ENCODE measurements around the gene MSANTD7.
"Not testable (repeated sequence)": the region's sequence is repeated elsewhere in the genome, so short reads cannot be mapped to it uniquely, and the experiment has no call there.

MSANTD7 gene, protein sequence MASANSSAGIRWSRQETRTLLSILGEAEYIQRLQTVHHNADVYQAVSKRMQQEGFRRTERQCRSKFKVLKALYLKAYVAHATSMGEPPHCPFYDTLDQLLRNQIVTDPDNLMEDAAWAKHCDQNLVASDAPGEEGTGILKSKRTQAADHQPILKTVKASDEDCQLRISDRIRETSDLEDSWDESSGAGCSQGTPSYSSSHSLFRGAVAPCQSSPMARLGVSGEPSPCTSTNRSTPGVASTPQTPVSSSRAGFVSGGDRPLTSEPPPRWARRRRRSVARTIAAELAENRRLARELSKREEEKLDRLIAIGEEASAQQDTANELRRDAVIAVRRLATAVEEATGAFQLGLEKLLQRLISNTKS

DNA sequence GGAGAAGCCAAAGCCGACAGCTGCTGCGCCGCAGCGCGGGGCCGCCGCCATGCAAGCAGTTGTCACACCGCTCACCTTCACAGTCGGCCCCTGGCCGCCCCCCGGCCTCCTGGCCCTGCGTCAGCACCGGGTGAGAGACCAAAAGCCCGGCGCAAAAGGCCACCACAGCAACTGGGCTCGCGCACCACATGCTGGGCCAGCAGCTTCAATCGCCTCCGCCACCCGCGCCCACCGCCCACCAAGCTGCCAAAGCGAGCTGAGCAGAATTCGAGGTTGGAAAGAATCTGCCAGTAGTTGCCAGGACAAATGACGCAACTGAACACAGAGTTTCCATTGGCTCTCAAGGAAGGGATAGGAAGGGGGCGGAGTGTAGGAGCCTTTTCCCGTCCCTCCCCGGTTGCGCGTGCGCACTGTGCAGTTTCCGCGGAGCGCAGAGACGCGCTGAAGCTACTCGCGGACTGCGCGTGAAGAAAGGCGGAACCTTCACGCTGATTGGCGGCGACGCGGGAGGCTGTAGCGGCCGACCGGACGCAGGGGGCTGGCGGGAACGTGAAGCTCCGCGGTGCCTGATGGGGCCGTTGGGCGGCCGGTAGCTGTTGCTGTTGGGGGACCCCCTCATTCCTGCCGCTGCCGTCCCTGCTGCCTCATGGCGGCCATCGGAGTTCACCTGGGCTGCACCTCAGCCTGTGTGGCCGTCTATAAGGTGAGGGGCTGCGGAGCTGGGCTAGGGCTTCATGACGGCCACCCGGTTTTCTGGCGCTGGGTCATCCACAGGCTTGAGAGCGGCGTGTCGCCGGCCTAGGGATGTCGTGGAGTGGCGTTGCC lies at the start of gene MSANTD7, which contains the start of the genes CDNF and HSPA14:
Gene MSANTD7 (plus strand): TSS at position 550 of the 825 bp plus-strand sequence. CDS start 3,979 bp downstream, outside the sequence.
Gene CDNF (minus strand): TSS at position 281 of the 825 bp plus-strand sequence. CDS start 91 bp downstream, at position 190.
Gene HSPA14 (plus strand): TSS at position 550 of the 825 bp plus-strand sequence. CDS start 97 bp downstream, at position 647.
- DNase-seq, result peak; percentile 98 to 100 (median 99)
- intact Hi-C loops (cut with DNase I), result loop anchor here (2.0 to 5.0 kb wide), 3 partner anchors 41 to 341 kb away; partner anchors contain the start of gene SUV39H2

DNA sequence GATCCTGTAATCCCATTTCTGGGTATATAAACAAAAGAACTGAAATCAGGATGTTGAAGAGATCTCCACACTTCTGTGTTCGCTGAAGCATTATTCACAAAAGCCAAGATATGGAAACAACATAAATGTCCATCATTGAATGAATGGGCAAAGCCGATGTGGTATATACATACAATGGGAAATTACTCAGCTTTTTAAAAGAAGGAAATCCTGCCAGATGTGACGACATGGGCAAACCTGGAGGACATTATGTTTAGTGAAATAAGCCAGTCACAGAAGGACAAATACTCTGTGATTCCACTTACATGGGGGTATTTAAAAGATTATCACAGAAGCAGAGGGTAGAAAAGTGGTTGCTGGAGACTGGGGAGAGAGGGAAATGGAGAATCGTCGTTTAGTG lies 39.5 kb upstream of the MSANTD7 start:
- DNase-seq, result no peak
- intact Hi-C loops (cut with DNase I), result no loop called here

DNA sequence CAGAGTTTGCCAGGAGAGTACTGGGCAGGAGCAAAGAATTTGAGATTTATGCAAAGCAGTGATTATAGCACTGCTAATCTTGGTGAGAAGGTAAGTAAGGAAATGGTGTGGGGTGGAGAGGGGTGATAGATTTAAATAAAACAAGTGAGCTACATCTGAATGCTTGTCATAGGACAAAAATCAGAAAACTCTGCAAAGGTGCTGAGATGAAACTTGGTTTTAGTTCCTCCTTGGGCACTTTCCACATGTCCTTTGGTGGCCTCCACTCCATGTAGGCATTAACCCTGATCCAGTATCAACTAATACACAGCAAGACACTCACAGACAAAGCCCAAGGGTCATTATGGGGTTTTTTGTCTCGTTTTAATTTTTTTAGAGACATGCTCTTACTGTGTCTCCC lies 37.7 kb upstream of the MSANTD7 start:
- intact Hi-C loops (cut with DNase I), result no loop called here
- no peak for DNase-seq

DNA sequence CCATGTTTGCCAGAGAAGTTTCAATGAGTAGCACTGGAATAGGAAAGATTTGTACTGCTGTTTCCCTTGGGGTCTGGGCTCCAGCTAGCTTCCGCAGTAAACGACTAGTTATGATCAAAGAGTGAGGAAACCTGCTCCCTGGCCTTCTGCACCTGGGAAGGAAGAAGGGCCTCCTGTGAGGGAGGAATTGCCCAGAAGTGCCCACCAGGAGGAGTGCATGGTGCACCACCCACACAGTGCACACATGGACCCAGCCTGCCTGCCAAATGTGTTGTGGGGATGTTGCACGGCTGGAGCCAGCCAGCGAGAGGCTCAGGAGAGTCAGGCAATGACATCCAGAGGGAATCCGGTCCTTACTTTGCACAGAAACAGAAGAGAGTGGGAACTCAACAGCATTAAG lies 36.4 kb upstream of the MSANTD7 start:
- intact Hi-C loops (cut with DNase I), result no loop called here
- no peak for DNase-seq

DNA sequence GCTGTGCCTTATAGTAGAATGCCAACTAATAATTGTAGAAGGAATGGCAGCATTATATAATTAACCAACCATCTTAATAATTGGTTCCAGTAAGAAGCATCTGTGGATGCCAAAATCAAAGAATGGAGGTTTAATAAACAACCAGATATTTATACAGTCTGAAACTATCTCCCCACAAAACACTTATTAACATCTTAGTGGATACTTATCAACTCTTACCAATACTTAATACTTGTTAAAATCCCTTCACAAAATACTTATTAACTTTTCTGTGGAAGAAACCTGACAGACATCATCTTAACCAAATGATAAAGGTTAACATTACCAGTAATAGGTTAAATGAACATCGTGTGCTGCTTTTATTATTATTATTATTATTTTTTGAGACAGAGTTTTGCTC lies 34.3 kb upstream of the MSANTD7 start:
- intact Hi-C loops (cut with DNase I), result no loop called here
- no peak for DNase-seq

DNA sequence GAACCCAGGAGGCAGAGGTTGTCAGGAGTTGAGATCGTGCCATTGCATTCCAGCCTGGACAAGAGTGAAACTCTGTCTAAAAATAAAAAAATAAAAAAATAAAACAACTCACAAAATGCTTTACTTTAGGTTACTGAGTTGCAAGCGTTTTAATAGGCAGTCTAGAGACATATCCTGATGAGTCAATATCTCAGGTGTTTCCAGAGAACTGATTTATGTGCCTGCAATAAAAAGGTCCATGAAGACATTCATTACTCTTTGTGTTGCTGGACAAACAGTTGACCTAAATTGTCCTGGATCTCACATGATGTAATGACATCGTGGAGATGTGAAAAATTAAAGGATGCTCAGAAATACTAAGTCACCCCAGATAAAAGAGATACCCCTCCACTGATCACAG lies 31.8 kb upstream of the MSANTD7 start:
- DNase-seq, result no peak
- intact Hi-C loops (cut with DNase I), result no loop called here

DNA sequence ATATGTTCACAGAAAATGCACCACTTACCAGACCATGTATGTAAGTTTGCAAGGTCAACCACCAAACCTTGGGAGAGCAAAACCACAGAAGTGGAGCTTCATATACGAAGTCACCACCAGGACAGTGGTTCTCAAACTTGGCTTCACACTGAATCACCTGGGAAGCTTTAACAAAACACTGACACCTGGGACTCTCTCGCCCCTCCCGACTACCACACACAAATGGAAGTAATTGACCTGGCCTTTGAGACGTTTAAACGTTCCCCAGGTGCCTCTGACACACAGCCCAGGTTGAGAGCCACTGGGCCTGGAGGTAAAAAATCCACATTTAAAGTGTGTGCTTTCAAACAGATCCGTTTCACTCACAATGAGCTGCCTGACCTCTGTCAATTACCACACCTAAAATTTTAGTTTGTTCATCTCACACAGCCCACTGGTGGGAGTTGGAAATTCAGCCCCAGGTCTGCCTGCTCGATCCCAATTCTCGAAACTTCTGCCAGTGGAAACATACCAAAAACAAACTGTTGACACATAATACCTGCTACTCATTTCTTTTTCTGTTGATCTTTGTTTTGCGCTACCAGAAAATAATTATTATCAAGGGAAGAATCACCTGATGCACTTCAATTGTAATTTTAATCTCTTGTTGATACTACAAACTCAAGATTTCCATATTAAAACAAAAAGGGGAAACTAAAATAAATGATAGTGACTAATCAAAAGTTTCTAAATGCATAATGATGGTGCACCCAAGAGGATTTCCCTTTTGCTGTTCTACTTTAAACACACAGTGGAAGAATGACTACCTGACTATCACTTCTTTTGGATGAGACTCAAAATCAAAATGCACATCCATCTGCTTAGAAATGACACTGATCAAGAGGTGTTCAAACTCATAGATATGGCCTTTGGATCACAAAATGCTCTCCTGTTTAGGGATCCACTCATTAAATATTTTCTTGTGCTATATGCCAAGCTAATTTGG lies 26.8 kb upstream of the MSANTD7 start:
- intact Hi-C loops (cut with DNase I), result no loop called here
- no peak for DNase-seq

DNA sequence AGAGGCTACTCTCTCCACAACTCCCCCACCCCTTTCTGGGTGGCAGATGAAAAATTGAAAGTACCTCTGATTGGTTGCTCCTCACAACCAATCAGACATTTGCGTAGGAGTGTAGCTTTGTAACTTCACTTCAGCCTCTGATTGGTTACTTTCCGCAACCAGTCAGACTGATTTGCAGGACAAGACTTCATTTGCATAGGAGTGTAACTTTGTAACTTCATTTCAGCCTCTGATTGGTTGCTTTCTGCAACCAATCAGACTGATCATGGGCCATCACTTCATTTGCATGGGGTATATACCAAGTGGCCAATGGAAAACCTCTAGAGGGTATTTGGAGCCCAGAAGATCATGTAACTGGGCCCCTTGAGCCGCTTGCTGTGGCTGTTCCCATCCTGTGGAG lies 25.8 kb upstream of the MSANTD7 start:
- no peak for DNase-seq
- intact Hi-C loops (cut with DNase I), result no loop called here

DNA sequence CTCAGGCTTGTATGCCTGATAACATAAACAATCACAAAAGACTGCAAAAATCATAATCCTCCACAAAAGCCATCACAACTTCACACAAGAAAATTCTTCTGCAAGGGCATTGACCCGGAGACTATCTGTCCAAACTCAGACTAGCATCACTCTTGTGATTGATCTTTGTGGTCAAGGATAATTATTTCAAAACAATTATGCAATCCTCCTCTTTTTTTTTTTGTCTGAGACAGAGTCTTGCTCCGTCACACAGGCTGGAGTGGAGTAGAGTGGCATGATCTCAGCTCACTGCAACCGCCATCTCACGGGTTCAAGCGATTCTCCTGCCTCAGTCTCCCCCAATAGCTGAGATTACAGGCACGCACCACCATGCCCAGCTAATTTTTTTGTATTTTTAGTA lies 22.4 kb upstream of the MSANTD7 start:
- intact Hi-C loops (cut with DNase I), result no loop called here
- no peak for DNase-seq

DNA sequence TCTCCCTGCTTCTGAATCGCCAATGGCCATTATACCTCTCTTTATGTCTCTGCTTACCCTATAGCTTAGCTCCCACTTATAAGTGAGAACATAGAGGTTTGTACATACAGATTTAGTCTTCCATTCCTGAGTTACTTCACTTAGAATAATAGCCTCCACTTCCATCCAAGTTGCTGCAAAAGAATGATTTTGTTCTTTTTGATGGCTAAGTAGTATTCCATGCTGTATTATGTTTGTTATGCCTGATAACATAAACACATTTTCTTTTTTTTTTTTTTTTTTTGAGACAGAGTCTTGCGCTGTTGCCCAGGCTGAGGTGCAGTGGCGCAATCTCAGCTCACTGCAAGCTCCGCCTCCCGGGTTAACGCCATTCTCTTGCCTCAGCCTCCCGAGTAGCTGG lies 21.4 kb upstream of the MSANTD7 start:
- intact Hi-C loops (cut with DNase I); DNase-seq: not testable (repeated sequence)

DNA sequence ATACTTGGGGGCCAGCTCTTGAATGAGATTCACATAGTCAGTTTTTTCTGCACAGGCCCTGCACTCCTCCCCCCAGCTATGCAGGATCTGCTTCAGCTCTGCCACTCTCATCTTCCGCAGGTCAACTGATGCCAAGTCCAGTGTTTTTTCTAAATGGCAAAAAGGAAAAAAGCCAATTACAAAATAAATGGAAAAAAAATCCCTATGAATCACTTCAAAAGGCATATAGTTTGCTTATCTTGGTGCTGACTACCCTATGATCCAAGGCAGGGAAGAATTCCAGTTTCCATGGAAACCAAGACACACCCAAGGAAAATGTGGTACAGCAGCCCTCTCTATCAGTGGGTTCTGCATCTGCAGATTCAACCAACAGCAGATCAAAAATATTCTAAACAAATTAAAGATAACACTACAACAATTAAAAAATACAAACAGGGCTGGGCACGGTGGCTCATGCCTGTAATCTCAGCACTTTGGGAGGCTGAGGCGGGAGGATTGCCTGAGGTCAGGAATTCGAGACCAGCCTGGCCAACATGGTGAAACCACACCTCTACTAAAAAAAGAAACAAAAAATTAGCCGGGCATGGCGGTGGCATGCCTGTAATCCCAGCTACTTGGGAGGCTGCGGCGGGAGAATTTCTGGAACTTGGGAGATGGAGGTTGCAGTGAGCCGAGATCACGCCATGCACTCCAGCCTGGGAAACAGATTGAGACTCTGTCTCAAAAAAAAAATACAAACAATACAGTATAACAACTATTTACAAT lies 17.9 kb upstream of the MSANTD7 start:
- intact Hi-C loops (cut with DNase I), result loop anchor here (5.0 kb wide), 1 partner anchor 623 kb away; no protein-coding TSS in a partner anchor
- DNase-seq, result no peak

DNA sequence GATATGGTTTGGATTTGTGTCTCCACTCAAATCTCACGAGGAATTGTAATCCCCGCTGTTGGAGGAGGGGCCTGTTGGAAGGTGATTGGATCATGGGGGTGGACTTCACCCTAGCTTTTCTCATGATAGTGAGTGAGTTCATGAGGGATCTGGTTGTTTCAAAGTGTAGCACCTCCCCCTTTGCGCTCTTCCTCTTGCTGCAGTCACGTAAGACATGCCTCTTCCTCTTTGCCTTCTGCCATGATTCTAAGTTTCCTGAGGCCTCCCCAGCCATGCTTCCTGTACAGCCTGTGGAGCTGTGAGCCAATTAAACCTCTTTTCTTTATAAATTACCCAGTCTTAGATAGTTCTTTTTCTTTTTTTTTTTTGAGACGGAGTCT lies 17.3 kb upstream of the MSANTD7 start:
- no peak for DNase-seq
- intact Hi-C loops (cut with DNase I), result loop anchor here (5.0 kb wide), 1 partner anchor 623 kb away; no protein-coding TSS in a partner anchor

DNA sequence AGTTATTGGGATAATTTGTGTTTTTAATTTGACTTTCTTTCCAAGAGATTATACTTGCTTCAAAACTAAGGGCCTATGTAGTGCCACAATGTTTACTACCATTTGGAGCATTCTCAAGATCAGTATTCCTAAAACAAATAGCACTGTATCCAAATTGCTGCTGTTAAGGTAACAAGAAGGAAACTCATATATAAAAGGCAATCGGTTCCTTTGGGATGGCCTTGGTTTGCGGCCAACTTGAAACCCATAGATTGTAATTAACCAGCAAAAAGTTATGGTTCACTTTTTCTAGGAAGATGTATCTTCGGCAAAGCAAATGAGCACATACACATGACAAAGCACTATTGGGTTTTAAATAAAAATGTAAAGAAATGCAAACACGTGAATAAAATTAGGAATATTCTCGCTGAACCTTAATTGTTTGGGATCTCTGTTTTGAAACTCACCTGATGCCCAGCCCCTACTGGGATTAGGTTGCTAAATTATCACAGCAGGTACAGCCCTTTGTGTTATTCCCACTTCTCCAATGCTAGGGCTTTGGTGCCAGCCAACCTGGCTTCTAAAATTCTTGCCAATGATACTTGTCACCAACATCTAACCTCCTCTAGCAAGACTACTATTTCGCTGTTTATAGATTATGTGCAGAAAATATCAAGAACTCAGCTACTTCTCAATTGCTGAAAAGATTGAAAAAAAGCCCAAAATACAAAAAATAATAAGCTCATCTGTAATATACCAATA lies 16.3 kb upstream of the MSANTD7 start:
- intact Hi-C loops (cut with DNase I), result loop anchor here (2.0 to 5.0 kb wide), 2 partner anchors 279 to 625 kb away; no protein-coding TSS in a partner anchor
- no peak for DNase-seq

DNA sequence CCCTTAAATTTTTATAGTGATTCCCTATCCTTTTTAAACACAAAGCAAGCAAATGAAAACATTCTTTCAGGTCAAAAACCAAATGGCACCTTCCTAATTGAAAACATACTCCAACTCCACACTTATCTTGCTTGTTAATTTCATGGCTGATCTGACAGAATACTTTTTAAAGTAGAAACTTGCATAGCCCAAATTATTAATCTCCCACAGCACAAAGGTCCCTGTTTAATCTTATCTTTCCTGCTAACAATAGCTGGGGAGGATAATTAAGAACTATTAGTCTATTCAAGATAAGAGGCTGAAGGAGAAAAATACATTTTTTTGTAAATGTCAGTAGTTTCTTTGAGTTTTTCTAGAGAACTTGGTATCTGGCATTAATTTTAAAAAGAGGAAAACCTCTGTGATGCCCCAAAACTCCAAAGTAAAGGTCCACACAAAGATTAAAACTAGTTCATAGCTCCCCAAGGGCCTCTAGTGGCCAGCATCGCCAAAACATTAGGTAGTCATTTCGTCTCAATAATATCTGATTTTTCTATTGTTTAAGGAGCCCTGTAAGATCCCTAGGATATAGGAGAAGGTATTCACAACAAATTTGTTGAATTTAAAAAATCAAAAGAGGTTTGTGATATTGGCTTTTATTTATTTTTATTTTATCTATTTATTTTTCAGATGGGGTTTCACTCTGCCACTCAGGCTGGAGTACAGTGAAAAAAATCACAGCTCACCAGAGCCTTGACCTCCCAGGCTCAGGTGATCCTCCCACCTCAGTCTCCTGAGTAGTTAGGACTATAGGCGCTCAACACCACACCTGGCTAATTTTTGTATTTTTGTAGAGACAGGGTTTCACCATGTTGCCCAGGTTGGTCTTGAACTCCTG lies 15.0 kb upstream of the MSANTD7 start:
- intact Hi-C loops (cut with DNase I), result loop anchor here (1.0 to 5.0 kb wide), 3 partner anchors 280 to 626 kb away; no protein-coding TSS in a partner anchor
- DNase-seq, result peak in 3 of 10 donors; percentile 15 to 40 (median 27)

DNA sequence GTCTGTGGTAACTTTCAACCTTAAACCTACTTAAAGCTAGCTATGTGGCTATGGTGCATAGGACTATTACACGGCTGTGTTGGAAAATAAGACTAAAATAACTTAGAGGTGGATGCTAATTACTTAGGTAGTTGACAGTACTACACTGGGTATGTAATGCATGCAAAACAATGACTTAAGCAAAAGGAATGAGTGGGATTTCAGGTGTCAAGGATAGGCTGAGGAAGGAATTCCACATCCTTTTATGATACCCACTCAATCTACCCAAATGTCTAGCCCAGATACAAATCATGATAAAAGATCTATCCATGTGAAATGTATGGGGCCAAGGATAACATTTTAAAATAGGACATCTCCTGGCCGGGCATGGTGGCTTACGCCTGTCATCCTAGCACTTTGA lies 14.1 kb upstream of the MSANTD7 start:
- DNase-seq, result no peak
- intact Hi-C loops (cut with DNase I), result loop anchor here (1.0 to 5.0 kb wide), 3 partner anchors 281 to 627 kb away; no protein-coding TSS in a partner anchor

DNA sequence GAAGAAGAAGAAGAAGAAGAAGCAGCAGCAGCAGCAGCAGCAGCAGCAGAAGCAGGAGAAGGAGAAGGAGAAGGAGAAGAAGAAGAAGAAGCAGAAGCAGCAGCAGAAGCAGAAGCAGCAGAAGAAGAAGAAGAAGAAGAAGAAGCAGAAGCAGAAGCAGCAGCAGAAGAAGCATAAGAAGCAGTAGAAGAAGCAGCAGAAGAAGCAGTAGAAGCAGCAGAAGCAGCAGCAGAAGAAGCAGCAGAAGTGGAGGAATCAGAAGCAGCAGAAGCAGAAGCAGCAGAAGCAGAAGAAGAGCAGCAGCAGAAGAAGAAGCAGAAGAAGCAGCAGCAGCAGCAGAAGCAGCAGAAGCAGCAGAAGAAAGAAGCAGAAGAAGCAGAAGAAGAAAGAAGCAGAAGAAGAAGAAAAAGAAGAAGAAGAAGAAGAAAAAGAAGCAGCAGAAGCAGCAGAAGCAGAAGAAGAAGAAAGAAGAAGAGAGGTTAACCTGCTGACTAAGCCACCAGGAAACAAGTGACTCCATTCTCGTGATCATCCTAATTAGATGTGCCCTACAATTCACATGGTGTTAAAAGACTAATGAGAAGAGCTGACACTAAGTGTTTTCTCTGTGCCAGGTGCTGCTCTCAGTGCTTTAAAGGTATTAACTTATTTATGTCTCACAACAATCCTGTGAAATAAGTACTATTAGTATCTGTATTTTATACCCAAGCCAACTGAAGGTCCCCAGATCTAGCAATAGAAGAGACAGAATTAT lies 11.9 kb upstream of the MSANTD7 start:
- intact Hi-C loops (cut with DNase I), result no loop called here
- no peak for DNase-seq

DNA sequence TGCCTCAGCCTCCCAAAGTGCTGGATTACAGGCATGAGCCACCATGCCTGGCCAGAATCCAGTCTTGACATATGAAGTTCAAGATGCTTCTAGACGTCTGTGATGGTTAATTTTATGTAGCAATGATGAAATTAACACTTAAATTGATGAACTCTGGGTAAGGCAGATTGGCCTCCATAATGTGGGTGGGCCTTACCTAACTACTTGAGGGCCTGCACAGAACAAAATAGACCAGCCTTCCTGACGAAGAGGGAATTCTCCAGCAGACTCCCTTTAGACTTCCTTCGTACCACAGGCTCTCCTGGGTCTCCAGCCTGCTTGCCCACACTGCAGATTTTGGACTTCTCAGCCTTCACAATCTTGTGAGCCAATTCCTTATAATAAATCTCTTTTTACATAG lies 5.0 kb upstream of the MSANTD7 start:
- no peak for DNase-seq
- intact Hi-C loops (cut with DNase I), result no loop called here
